Activated CD4-positive, alpha-beta T cell treated with anti-CD3 and anti-CD28 coated beads for 36 hours (primary cell): Measurements from ENCODE around the gene RLIM. TPM values are rescaled to one million over a fixed set of nuclear protein-coding genes. Genes with fewer than 3 reads are reported as not detected.
A peak's percentile ranks its signal among the peaks of the same experiment; 100 is the strongest.

Experiments used
- ATAC-seq: fragments of 200-7000 bp; cut with Tn5 transposase; one replicate; pipeline ENCODE4 v1.10.0; 2021; ENCODE audit warnings: mild to moderate bottlenecking, moderate library complexity
- CTCF ChIA-PET: fragments of 350-600 bp; sonication (Branson Sonifier 250); formaldehyde crosslinking; loops from one replicate; lab custom pipeline; 2021; ENCODE audit warnings: antibody characterized with exemption; lab: Charles Lee
- POLR2A ChIA-PET: fragments of 350-600 bp; sonication (Branson Sonifier 250); formaldehyde crosslinking; loops from one replicate; lab custom pipeline; 2021; ENCODE audit warnings: antibody characterized with exemption, inconsistent platforms; lab: Charles Lee
- DNase-seq: peaks from one replicate; pipeline ENCODE4 v3.0.0-alpha.2; 2020
- H3K27ac Mint-ChIP-seq: one replicate; pipeline ENCODE4 v1.8.0; 2021; ENCODE audit warnings: mixed read lengths
- H3K27me3 Mint-ChIP-seq: one replicate; pipeline ENCODE4 v1.8.0; 2021; ENCODE audit warnings: mixed read lengths
- H3K36me3 Mint-ChIP-seq: one replicate; pipeline ENCODE4 v1.8.0; 2021; ENCODE audit warnings: low read depth, mixed read lengths
- H3K4me1 Mint-ChIP-seq: one replicate; pipeline ENCODE4 v1.8.0; 2021; ENCODE audit warnings: mixed read lengths
- H3K4me3 Mint-ChIP-seq: one replicate; pipeline ENCODE4 v1.8.0; 2021; ENCODE audit warnings: mild to moderate bottlenecking, moderate library complexity, mixed read lengths
- H3K9me3 Mint-ChIP-seq: one replicate; pipeline ENCODE4 v1.8.0; 2021; ENCODE audit warnings: low read depth, mixed read lengths
- intact Hi-C, 2 experiments: fragments of 100-400 bp; cut with DNase I in 1 of 2; cut with micrococcal nuclease in 1 of 2; formaldehyde crosslinking; loops; one replicate each; pipeline versions ENCODE4 v1.14.2 to v1.15.1; 2022 to 2024; cut with DNase I, micrococcal nuclease
- total RNA-seq, 2 experiments: library from RNA; stranded (reverse); gene quantifications; one replicate each; pipeline ENCODE4 v1.2.3, GENCODE V29; 2021

The RLIM gene
- total RNA-seq, 2 experiments from 2014 or later: 36.5 to 38.2 TPM

DNA sequence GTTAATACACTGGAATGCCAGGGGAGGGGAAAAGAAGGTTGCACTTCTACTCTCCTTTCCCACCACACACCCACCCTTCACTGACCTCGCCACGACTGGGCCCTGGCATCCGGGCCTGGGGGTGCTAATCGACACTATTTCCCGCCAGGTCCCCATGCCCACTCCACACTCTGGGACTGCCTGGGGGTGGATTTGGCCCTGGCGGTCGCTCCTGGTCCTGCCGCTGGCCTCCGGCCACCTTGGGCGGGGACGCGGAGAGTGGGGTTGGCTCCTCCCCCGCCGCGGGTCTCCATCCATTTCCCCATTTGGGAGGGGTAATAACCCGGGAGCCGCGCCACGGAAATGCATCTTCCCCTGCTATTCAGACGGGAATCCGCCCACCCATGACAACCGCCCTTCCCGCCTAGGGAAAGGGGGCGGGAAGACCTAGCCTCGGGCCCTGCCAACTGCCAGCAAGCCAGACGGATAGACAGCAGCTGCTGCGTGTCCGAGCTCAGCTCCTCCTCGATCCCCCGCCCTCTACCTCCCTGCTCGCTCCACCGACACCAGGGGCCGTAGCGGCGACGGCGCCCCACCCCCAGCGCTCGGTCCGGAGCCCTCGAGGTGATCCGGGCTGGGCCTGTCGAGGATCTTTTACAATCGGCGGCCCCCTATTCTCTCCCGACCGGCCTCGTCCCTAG, 78.1 kb downstream of the RLIM start:
- no peaks in the 10 kb centered on the region for H3K9me3 Mint-ChIP-seq
- H3K4me3 Mint-ChIP-seq: peak overlapping the region; percentile 66
- ATAC-seq: peak; percentile 30
- H3K27ac Mint-ChIP-seq: peak overlapping the region; percentile 74
- intact Hi-C loops: loop anchor here in 1 of 2 experiments (5.0 to 10.0 kb wide), 4 partner anchors 76 to 619 kb away; partner anchors contain the start of genes ABCB7, RLIM and SLC16A2
- H3K27me3 Mint-ChIP-seq: no peaks in the 10 kb centered on the region
- ChIA-PET POLR2A (no interaction called here), CTCF (no interaction called here)
- H3K4me1 Mint-ChIP-seq: peaks cover 36% of the 10 kb centered on the region
- DNase-seq: peak; percentile 51
- H3K36me3 Mint-ChIP-seq: no peaks in the 10 kb centered on the region

- no peaks in the 10 kb centered on the region for H3K36me3 Mint-ChIP-seq
- DNase-seq (peak; percentile 66), ATAC-seq (peak; percentile 26)
- H3K27ac Mint-ChIP-seq: peak overlapping the region; percentile 74
- H3K27me3 Mint-ChIP-seq: no peaks in the 10 kb centered on the region
- H3K4me3 Mint-ChIP-seq: peak overlapping the region; percentile 66
- H3K4me1 Mint-ChIP-seq: peaks cover 32% of the 10 kb centered on the region
- ChIA-PET CTCF (interaction anchor here (0.7 kb wide), 1 partner anchor 64 kb away, joined by 3 read pairs; no protein-coding TSS in a partner anchor), POLR2A (interaction anchor here (0.6 to 1.4 kb wide), 2 partner anchors 85 to 317 kb away, joined by 3 to 4 read pairs; no protein-coding TSS in a partner anchor)
- intact Hi-C loops: loop anchor here (2.0 to 10.0 kb wide), 5 partner anchors 77 to 619 kb away; partner anchors contain the start of genes ABCB7 (in 1 of the 2), RLIM (in 1 of the 2) and SLC16A2 (in 1 of the 2)
- no peaks in the 10 kb centered on the region for H3K9me3 Mint-ChIP-seq
These were observed 78.8 kb downstream of the RLIM start for GRCh38 chrX:74535408-74536151.

Other genes with a start within 250 kb of the RLIM start
- gene SLC16A2, start 193.1 kb downstream of the RLIM start, total RNA-seq: 1 to 10 TPM; 1.2 to 1.5 TPM